Measurements from ENCODE around the gene CABLES1. TPM values are rescaled to one million over a fixed set of nuclear protein-coding genes. Genes with fewer than 3 reads are reported as not detected.

The CABLES1 gene
- total and polyA plus RNA-seq, 2 of the 8 experiments (the other 6 are each of a cell fraction or from before 2014, with no cell fraction given), result 9.2 to 26.4 TPM

DNA sequence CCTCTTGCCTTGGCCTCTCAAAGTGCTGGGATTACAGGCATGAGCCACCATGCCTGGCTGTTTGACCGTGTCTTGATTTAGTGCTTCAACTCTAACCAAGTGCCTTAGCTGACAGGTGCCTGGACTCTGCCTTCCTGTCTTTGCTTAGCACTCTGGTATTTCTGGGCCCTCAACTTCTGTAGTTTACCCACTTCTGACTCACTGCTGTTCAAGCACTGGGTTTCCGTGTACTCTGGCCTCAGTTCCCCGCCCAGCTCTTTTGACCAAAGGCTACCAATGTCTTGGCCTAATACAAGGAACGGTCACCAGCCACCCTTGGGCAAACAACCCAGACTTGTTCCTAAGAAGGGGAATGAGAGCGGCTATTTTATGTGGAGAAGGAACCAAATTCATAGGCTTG is 35.7 kb upstream of the CABLES1 start (continued):
- TF ChIP-seq, protein P1, sequence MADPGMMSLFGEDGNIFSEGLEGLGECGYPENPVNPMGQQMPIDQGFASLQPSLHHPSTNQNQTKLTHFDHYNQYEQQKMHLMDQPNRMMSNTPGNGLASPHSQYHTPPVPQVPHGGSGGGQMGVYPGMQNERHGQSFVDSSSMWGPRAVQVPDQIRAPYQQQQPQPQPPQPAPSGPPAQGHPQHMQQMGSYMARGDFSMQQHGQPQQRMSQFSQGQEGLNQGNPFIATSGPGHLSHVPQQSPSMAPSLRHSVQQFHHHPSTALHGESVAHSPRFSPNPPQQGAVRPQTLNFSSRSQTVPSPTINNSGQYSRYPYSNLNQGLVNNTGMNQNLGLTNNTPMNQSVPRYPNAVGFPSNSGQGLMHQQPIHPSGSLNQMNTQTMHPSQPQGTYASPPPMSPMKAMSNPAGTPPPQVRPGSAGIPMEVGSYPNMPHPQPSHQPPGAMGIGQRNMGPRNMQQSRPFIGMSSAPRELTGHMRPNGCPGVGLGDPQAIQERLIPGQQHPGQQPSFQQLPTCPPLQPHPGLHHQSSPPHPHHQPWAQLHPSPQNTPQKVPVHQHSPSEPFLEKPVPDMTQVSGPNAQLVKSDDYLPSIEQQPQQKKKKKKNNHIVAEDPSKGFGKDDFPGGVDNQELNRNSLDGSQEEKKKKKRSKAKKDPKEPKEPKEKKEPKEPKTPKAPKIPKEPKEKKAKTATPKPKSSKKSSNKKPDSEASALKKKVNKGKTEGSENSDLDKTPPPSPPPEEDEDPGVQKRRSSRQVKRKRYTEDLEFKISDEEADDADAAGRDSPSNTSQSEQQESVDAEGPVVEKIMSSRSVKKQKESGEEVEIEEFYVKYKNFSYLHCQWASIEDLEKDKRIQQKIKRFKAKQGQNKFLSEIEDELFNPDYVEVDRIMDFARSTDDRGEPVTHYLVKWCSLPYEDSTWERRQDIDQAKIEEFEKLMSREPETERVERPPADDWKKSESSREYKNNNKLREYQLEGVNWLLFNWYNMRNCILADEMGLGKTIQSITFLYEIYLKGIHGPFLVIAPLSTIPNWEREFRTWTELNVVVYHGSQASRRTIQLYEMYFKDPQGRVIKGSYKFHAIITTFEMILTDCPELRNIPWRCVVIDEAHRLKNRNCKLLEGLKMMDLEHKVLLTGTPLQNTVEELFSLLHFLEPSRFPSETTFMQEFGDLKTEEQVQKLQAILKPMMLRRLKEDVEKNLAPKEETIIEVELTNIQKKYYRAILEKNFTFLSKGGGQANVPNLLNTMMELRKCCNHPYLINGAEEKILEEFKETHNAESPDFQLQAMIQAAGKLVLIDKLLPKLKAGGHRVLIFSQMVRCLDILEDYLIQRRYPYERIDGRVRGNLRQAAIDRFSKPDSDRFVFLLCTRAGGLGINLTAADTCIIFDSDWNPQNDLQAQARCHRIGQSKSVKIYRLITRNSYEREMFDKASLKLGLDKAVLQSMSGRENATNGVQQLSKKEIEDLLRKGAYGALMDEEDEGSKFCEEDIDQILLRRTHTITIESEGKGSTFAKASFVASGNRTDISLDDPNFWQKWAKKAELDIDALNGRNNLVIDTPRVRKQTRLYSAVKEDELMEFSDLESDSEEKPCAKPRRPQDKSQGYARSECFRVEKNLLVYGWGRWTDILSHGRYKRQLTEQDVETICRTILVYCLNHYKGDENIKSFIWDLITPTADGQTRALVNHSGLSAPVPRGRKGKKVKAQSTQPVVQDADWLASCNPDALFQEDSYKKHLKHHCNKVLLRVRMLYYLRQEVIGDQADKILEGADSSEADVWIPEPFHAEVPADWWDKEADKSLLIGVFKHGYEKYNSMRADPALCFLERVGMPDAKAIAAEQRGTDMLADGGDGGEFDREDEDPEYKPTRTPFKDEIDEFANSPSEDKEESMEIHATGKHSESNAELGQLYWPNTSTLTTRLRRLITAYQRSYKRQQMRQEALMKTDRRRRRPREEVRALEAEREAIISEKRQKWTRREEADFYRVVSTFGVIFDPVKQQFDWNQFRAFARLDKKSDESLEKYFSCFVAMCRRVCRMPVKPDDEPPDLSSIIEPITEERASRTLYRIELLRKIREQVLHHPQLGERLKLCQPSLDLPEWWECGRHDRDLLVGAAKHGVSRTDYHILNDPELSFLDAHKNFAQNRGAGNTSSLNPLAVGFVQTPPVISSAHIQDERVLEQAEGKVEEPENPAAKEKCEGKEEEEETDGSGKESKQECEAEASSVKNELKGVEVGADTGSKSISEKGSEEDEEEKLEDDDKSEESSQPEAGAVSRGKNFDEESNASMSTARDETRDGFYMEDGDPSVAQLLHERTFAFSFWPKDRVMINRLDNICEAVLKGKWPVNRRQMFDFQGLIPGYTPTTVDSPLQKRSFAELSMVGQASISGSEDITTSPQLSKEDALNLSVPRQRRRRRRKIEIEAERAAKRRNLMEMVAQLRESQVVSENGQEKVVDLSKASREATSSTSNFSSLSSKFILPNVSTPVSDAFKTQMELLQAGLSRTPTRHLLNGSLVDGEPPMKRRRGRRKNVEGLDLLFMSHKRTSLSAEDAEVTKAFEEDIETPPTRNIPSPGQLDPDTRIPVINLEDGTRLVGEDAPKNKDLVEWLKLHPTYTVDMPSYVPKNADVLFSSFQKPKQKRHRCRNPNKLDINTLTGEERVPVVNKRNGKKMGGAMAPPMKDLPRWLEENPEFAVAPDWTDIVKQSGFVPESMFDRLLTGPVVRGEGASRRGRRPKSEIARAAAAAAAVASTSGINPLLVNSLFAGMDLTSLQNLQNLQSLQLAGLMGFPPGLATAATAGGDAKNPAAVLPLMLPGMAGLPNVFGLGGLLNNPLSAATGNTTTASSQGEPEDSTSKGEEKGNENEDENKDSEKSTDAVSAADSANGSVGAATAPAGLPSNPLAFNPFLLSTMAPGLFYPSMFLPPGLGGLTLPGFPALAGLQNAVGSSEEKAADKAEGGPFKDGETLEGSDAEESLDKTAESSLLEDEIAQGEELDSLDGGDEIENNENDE (IDR thresholded peaks at IDR 0.05; ENCODE audit: insufficient replicate concordance, low read length), result no peak
- TF ChIP-seq MAFK (IDR thresholded peaks at IDR 0.05; ENCODE audit: low read depth, low read length) (no peak), CTBP2 (IDR thresholded peaks at IDR 0.05; ENCODE audit: borderline replicate concordance, insufficient read depth, insufficient read length, low read length) (no peak), ZNF274 (IDR thresholded peaks at IDR 0.05; ENCODE audit: borderline replicate concordance, extremely low read depth, low read length) (no peak), GTF2F1 (IDR thresholded peaks at IDR 0.05; ENCODE audit: borderline replicate concordance, low read depth, low read length) (no peak), BACH1 (IDR thresholded peaks at IDR 0.05; ENCODE audit: low read length) (no peak), GABPA (IDR thresholded peaks at IDR 0.05; ENCODE audit: borderline replicate concordance, insufficient read depth, low read length) (no peak)
- TF ChIP-seq, protein P2, sequence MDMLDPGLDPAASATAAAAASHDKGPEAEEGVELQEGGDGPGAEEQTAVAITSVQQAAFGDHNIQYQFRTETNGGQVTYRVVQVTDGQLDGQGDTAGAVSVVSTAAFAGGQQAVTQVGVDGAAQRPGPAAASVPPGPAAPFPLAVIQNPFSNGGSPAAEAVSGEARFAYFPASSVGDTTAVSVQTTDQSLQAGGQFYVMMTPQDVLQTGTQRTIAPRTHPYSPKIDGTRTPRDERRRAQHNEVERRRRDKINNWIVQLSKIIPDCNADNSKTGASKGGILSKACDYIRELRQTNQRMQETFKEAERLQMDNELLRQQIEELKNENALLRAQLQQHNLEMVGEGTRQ (IDR thresholded peaks at IDR 0.05; ENCODE audit: low read length), result no peak
- TF ChIP-seq, protein P3, sequence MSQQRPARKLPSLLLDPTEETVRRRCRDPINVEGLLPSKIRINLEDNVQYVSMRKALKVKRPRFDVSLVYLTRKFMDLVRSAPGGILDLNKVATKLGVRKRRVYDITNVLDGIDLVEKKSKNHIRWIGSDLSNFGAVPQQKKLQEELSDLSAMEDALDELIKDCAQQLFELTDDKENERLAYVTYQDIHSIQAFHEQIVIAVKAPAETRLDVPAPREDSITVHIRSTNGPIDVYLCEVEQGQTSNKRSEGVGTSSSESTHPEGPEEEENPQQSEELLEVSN (IDR thresholded peaks at IDR 0.05), result no peak
